SK-N-MC (cell line): ENCODE data around the gene CYP26A1.

Experiments
- EZH2 ChIP-seq: fragments of 200-600 bp; sonication (generic); IDR thresholded peaks from one replicate; pipeline ENCODE4 v1.6.1; 2017; ENCODE audit warnings: antibody characterized with exemption
- FOXP2 ChIP-seq: optimal IDR thresholded peaks from 2 replicates; pipeline ENCODE3; 2011; ENCODE audit warnings: mild to moderate bottlenecking, moderate library complexity; ENCODE audit not compliant: insufficient read depth; ENCODE audit errors: extremely low read length, control extremely low read depth
- POLR2AphosphoS5 ChIP-seq: IDR thresholded peaks from 2 replicates; pipeline ENCODE4 v1.6.1; 2012; ENCODE audit warnings: mild to moderate bottlenecking, low read depth, low read length, borderline replicate concordance

- no peak for TF ChIP-seq EZH2
- no peak for TF ChIP-seq POLR2AphosphoS5
- no peak for TF ChIP-seq FOXP2
Observed at GRCh38 chr10:93039110-93039509, 34.6 kb upstream of the CYP26A1 start.
